DMS 273 treated with DMSO at 0.1 percent for 48 hours (cell line): ENCODE measurements around the gene GRIA1.

Source experiments
- DNase-seq: peaks from one replicate; lab custom pipeline; 2025; lab: John Stamatoyannopoulos, UW

Gene GRIA1

GRCh38 chr5:153498516-153498915, 8.0 kb downstream of the GRIA1 start:
- DNase-seq = no peak

GRCh38 chr5:153500178-153500577, 9.7 kb downstream of the GRIA1 start:
- DNase-seq = no peak

GRCh38 chr5:153504726-153505125, 14.3 kb downstream of the GRIA1 start:
- DNase-seq = peak; percentile 25

- DNase-seq = no peak
Measured at GRCh38 chr5:153508700-153509099, 18.2 kb downstream of the GRIA1 start.

GRCh38 chr5:153511622-153512021, 21.2 kb downstream of the GRIA1 start:
- no peak for DNase-seq

- DNase-seq = peak; percentile 18
Measured at GRCh38 chr5:153513156-153513555, 22.7 kb downstream of the GRIA1 start.

- DNase-seq = no peak
Measured at GRCh38 chr5:153515301-153515700, 24.8 kb downstream of the GRIA1 start.

- DNase-seq = no peak
Measured at GRCh38 chr5:153516504-153517240, 26.2 kb downstream of the GRIA1 start.

- no peak for DNase-seq
Measured at GRCh38 chr5:153517241-153517611, 26.8 kb downstream of the GRIA1 start.

GRCh38 chr5:153520137-153520536, 29.7 kb downstream of the GRIA1 start:
- DNase-seq = no peak

- no peak for DNase-seq
Measured at GRCh38 chr5:153520952-153521351, 30.5 kb downstream of the GRIA1 start.

- DNase-seq = no peak
Measured at GRCh38 chr5:153523211-153523610, 32.7 kb downstream of the GRIA1 start.

- DNase-seq = no peak
Measured at GRCh38 chr5:153523831-153524230, 33.4 kb downstream of the GRIA1 start.

GRCh38 chr5:153525536-153525935, 35.1 kb downstream of the GRIA1 start:
- DNase-seq = no peak

- DNase-seq = no peak
Measured at GRCh38 chr5:153530357-153531143, 40.1 kb downstream of the GRIA1 start.

GRCh38 chr5:153533546-153533945, 43.1 kb downstream of the GRIA1 start:
- DNase-seq = no peak

GRCh38 chr5:153534102-153534501, 43.6 kb downstream of the GRIA1 start:
- no peak for DNase-seq

- DNase-seq = no peak
Measured at GRCh38 chr5:153537207-153537606, 46.7 kb downstream of the GRIA1 start.

- DNase-seq = no peak
Measured at GRCh38 chr5:153539983-153540382, 49.5 kb downstream of the GRIA1 start.

- DNase-seq = no peak
Measured at GRCh38 chr5:153542536-153542935, 52.1 kb downstream of the GRIA1 start.

- no peak for DNase-seq
Measured at GRCh38 chr5:153543288-153543687, 52.8 kb downstream of the GRIA1 start.

GRCh38 chr5:153543959-153544470, 53.5 kb downstream of the GRIA1 start:
- DNase-seq = no peak

- no peak for DNase-seq
Measured at GRCh38 chr5:153544706-153545105, 54.2 kb downstream of the GRIA1 start.
